ENCODE data around the gene WWP2.
"Not testable (repeated sequence)": the region's sequence is repeated elsewhere in the genome, so short reads cannot be mapped to it uniquely, and the experiment has no call there.

DNA sequence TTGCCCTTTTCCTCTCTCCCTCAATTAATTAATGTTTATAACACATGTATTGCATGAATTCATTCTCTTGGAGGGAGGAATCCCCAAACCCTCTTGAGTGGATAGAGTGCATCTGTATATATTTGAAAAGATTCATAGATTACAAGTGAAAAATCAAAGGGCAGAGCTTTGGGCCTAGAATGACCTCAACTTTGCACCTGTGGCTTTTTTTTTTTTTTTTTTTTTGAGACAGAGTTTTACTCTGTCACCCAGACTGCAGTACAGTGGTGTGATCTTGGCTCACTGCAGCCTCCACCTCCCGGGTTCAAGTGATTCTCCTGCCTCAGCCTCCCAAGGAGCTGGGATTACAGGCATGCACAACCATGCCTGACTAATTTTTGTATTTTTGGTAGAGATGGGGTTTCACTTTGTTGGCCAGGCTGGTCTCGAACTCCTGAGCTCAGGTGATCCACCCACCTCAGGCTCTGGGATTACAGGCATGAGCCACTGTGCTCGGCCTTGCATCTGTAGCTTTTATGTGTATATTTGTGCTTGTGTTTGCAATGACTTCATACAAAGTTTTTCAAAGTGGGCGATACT is 62.5 kb downstream of the WWP2 start:
- not testable (repeated sequence) for TF ChIP-seq POLR2AphosphoS5 (IDR thresholded peaks at IDR 0.05)
- TF ChIP-seq, protein P1, sequence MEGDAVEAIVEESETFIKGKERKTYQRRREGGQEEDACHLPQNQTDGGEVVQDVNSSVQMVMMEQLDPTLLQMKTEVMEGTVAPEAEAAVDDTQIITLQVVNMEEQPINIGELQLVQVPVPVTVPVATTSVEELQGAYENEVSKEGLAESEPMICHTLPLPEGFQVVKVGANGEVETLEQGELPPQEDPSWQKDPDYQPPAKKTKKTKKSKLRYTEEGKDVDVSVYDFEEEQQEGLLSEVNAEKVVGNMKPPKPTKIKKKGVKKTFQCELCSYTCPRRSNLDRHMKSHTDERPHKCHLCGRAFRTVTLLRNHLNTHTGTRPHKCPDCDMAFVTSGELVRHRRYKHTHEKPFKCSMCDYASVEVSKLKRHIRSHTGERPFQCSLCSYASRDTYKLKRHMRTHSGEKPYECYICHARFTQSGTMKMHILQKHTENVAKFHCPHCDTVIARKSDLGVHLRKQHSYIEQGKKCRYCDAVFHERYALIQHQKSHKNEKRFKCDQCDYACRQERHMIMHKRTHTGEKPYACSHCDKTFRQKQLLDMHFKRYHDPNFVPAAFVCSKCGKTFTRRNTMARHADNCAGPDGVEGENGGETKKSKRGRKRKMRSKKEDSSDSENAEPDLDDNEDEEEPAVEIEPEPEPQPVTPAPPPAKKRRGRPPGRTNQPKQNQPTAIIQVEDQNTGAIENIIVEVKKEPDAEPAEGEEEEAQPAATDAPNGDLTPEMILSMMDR (IDR thresholded peaks at IDR 0.05): not testable (repeated sequence)

Data from sigmoid colon (tissue), 4 donors.